SK-N-SH (cell line): ENCODE data around the gene TNFRSF4. TPM values are rescaled to one million over a fixed set of nuclear protein-coding genes. Genes with fewer than 3 reads are reported as not detected.

ENCODE experiments used
- CTCF ChIA-PET: fragments of 300-600, 350-600 bp; formaldehyde crosslinking; extraction: SDS; loops from one replicate; lab custom pipeline; 2021; lab: Yijun Ruan, JAX
- POLR2A ChIA-PET: fragments of 350-600 bp; sonication (Branson Sonifier 250); formaldehyde crosslinking; extraction: SDS; loops from one replicate; lab custom pipeline; 2020; ENCODE audit warnings: antibody characterized with exemption, inconsistent platforms; lab: Yijun Ruan, JAX
- DNase-seq: peaks from one replicate; pipeline ENCODE4 v3.0.0; 2012
- H2AFZ ChIP-seq: fragments of 200-600 bp; sonication (generic); 2 replicates; pipeline ENCODE4 v1.8.1; 2016; ENCODE audit warnings: antibody characterized with exemption, mild to moderate bottlenecking, low read depth
- H3F3A ChIP-seq: fragments of 200-600 bp; sonication (generic); replicated peaks from 2 replicates; pipeline ENCODE3; 2016; ENCODE audit warnings: antibody characterized with exemption, mild to moderate bottlenecking; ENCODE audit not compliant: insufficient read depth
- H3K27ac ChIP-seq, 2 experiments: fragments of 200-500 bp in 1 of 2; fragments of 200-600 bp in 1 of 2; sonication (Bioruptor generic) in 1 of 2; sonication (generic), shearing (Covaris generic) in 1 of 2; 2 replicates each; pipeline versions ENCODE4 v1.5.1 to v1.6.1; 2014 to 2016; ENCODE audit warnings: low read depth in 2 of 2, inconsistent platforms in 1 of 2, low read length in 1 of 2, mild to moderate bottlenecking in 1 of 2, mixed read lengths in 1 of 2
- H3K27me3 ChIP-seq: fragments of 200-600 bp; sonication (generic), shearing (Covaris generic); 2 replicates; pipeline ENCODE4 v1.6.1; 2016; ENCODE audit warnings: mixed run types; ENCODE audit not compliant: insufficient read depth
- H3K36me3 ChIP-seq, 2 experiments: fragments of 200-500 bp in 1 of 2; fragments of 200-600 bp in 1 of 2; sonication (Bioruptor generic) in 1 of 2; sonication (generic) in 1 of 2; replicated peaks in 1 of 2; 2 replicates each; pipeline versions ENCODE3 to v1.5.1; 2014 to 2016; ENCODE audit warnings: low read length in 1 of 2, mild to moderate bottlenecking in 1 of 2; ENCODE audit not compliant: insufficient read depth in 2 of 2, control insufficient read depth in 1 of 2
- H3K4me1 ChIP-seq, 2 experiments: fragments of 200-500 bp in 1 of 2; fragments of 200-600 bp in 1 of 2; sonication (Bioruptor generic) in 1 of 2; sonication (generic), shearing (Covaris generic) in 1 of 2; 2 replicates each; pipeline versions ENCODE4 v1.5.1 to v1.6.1; 2014 to 2016; ENCODE audit warnings: low read depth in 1 of 2, low read length in 1 of 2, mixed run types in 1 of 2; ENCODE audit not compliant: insufficient read depth in 2 of 2, control insufficient read depth in 1 of 2
- H3K4me2 ChIP-seq: fragments of 200-600 bp; sonication (generic), shearing (Covaris generic); 2 replicates; pipeline ENCODE4 v1.6.1; 2017; ENCODE audit warnings: mixed run types
- H3K4me3 ChIP-seq, 2 experiments: fragments of 200-500 bp in 1 of 2; fragments of 200-600 bp in 1 of 2; sonication (Bioruptor generic) in 1 of 2; sonication (generic), shearing (Covaris generic) in 1 of 2; 2 replicates each; pipeline versions ENCODE4 v1.5.1 to v1.8.1; 2014 to 2016; ENCODE audit warnings: low read depth in 2 of 2, inconsistent platforms in 1 of 2, low read length in 1 of 2, mild to moderate bottlenecking in 1 of 2, mixed read lengths in 1 of 2, moderate library complexity in 1 of 2
- H3K79me2 ChIP-seq: fragments of 200-600 bp; sonication (generic); 2 replicates; pipeline ENCODE4 v1.8.1; 2017; ENCODE audit warnings: mild to moderate bottlenecking; ENCODE audit not compliant: insufficient read depth
- H3K9ac ChIP-seq: fragments of 200-600 bp; sonication (generic); 2 replicates; pipeline ENCODE4 v1.6.1; 2017; ENCODE audit warnings: mixed run types
- H3K9me2 ChIP-seq: fragments of 200-600 bp; sonication (generic); 2 replicates; pipeline ENCODE4 v1.6.1; 2017; ENCODE audit warnings: mixed run types
- H3K9me3 ChIP-seq: fragments of 200-600 bp; sonication (generic); 2 replicates; pipeline ENCODE4 v1.6.1; 2017; ENCODE audit warnings: mixed run types, mild to moderate bottlenecking, moderate library complexity
- H4K20me1 ChIP-seq: fragments of 200-600 bp; sonication (generic); 2 replicates; pipeline ENCODE4 v1.6.1; 2017; ENCODE audit warnings: mild to moderate bottlenecking, mixed run types; ENCODE audit not compliant: insufficient read depth
- EP300 ChIP-seq, 2 experiments: IDR thresholded peaks; 2 replicates each; pipeline versions ENCODE4 v1.4.0 to v1.6.1; 2012; ENCODE audit warnings: borderline replicate concordance in 1 of 2, low read depth in 1 of 2, low read length in 1 of 2
- EZH2phosphoT487 ChIP-seq: fragments of 200-600 bp; sonication (generic); IDR thresholded peaks from 2 replicates; pipeline ENCODE4 v1.6.1; 2017; ENCODE audit warnings: low read depth, mixed run types, mild to moderate bottlenecking, antibody characterized with exemption, moderate library complexity, borderline replicate concordance
- GABPA ChIP-seq: IDR thresholded peaks from 2 replicates; pipeline ENCODE4 v1.4.0; 2012; ENCODE audit warnings: low read depth, mild to moderate bottlenecking
- GATA2 ChIP-seq: sonication (generic); formaldehyde crosslinking; IDR thresholded peaks from 2 replicates; pipeline ENCODE4 v1.5.0; 2020; ENCODE audit warnings: mild to moderate bottlenecking, missing genetic modification reagents
- NFIC ChIP-seq: IDR thresholded peaks from 2 replicates; pipeline ENCODE4 v1.4.0; 2012; ENCODE audit warnings: borderline replicate concordance
- RAD21 ChIP-seq: IDR thresholded peaks from 2 replicates; pipeline ENCODE4 v1.6.1; 2012; ENCODE audit warnings: mild to moderate bottlenecking, low read length
- SMC3 ChIP-seq: IDR thresholded peaks from 2 replicates; pipeline ENCODE4 v1.6.1; 2012; ENCODE audit warnings: low read depth, low read length, improper control_type of control experiment
- TAF1 ChIP-seq: IDR thresholded peaks from 2 replicates; pipeline ENCODE4 v1.6.1; 2012; ENCODE audit warnings: low read depth, mild to moderate bottlenecking, low read length, moderate library complexity, borderline replicate concordance
- TEAD4 ChIP-seq: IDR thresholded peaks from 2 replicates; pipeline ENCODE4 v1.4.0; 2012; ENCODE audit warnings: mild to moderate bottlenecking, borderline replicate concordance; ENCODE audit not compliant: insufficient read depth
- YY1 ChIP-seq: IDR thresholded peaks from 2 replicates; pipeline ENCODE4 v1.4.0; 2012; ENCODE audit warnings: low read depth, mild to moderate bottlenecking
- WGBS: methylation state at CpG from one replicate; pipeline ENCODE4 v1.1.6; 2017; ENCODE audit warnings: low lambda C conversion rate; 5-methylcytosine and 5-hydroxymethylcytosine counted together
- polyA plus RNA-seq, 3 experiments: library from polyadenylated mRNA; depleted of rRNA; stranded (reverse); fragments of >200 nt; gene quantifications; 2 replicates each; pipeline ENCODE4 v1.2.3, GENCODE V29; 2012
- TF ChIP-seq, protein P1 (sequence below): IDR thresholded peaks from 2 replicates; pipeline ENCODE4 v1.4.0; 2012; ENCODE audit warnings: low read depth, borderline replicate concordance
- TF ChIP-seq, protein P2 (sequence below): IDR thresholded peaks from 2 replicates; pipeline ENCODE4 v1.4.0; 2012; ENCODE audit warnings: low read depth, borderline replicate concordance
- TF ChIP-seq, protein P3 (sequence below): IDR thresholded peaks from 2 replicates; pipeline ENCODE4 v1.6.1; 2012; ENCODE audit warnings: mild to moderate bottlenecking, low read depth, low read length, moderate library complexity

TNFRSF4 gene
- polyA plus RNA-seq, 1 of the 3 experiments (the other 2 are of a cell fraction): not detected

- no peaks in the 10 kb centered on the region for H3F3A ChIP-seq
- no peaks in the 10 kb centered on the region for H3K4me1 ChIP-seq
- no peak overlapping the region for H3K27ac ChIP-seq
- POLR2A ChIA-PET: no interaction called here
- WGBS: 78% methylated on average over 5 of the region's 32 CpGs
- H4K20me1 ChIP-seq: no peaks in the 10 kb centered on the region
- H3K4me3 ChIP-seq: no peak overlapping the region
- TF ChIP-seq NFIC: no peak
- TF ChIP-seq, protein P1, sequence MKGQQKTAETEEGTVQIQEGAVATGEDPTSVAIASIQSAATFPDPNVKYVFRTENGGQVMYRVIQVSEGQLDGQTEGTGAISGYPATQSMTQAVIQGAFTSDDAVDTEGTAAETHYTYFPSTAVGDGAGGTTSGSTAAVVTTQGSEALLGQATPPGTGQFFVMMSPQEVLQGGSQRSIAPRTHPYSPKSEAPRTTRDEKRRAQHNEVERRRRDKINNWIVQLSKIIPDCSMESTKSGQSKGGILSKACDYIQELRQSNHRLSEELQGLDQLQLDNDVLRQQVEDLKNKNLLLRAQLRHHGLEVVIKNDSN: no peak
- no peak for TF ChIP-seq GATA2 (CRISPR knock-in tag)
- TF ChIP-seq SMC3: no peak
- TF ChIP-seq, all 33 proteins: peak for 0
- Histone ChIP-seq H3K27me3 (no peaks in the 10 kb centered on the region), H3K4me2 (no peak overlapping the region), H2AFZ (no peak overlapping the region), H3K79me2 (no peaks in the 10 kb centered on the region), H3K36me3 (no peaks in the 10 kb centered on the region), H3K9me3 (no peaks in the 10 kb centered on the region), H3K9me2 (no peaks in the 10 kb centered on the region), H3K9ac (no peak overlapping the region)
- CTCF ChIA-PET: interaction anchor here (0.8 kb wide), 1 partner anchor 11 kb away, joined by 3 read pairs; no protein-coding TSS in a partner anchor
- DNase-seq: no peak
These were observed 44.3 kb downstream of the TNFRSF4 start for GRCh38 chr1:1169429-1170214.

DNA sequence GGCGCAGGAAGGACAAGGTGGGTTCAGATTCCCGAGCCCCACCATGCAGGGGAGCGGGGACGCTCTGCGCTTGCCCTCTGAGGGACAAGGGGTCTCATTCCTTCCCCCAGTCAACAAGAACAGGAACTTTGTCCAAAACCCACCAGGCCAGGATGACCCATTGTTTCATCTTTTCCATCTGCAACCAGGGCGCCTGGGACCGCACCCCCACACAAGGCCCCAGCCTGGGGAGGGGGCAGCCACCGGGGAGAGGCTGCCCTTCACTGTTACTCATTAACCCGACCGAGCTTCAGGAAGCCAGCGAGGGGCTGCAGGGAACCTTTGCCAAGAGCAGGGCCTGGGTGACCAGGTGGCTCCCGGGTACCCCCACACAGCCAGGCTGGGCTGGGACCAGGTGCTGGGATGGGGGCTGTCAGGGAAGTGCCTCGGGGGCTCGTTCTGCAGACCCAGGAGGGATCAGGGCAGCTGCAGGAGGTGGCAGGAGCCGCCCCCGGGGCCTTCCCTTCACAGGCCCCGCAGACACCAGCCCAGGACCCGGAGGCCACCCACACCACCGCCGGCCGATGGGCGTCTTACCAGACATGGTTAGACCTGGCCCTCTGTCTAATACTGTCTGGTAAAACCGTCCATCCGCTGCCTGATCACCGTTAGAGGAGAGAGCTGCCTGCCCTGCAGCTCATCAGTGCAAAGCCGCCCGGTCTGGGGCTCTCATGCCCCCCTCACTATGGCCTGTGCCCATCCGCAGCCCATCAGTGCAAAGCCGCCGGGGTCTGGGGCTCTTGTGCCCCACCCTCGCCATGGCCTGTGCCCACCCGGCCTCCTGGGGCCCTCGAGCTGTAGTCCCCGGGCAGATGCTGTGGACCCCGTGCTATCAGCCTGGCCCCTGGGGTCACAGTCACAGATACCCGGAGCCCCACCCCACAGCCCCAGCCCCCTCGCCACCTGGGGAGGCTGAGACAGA lies 45.2 kb downstream of the TNFRSF4 start:
- Histone ChIP-seq H3K4me3 (no peak overlapping the region), H3K4me1 (no peaks in the 10 kb centered on the region), H2AFZ (no peak overlapping the region), H3K4me2 (no peak overlapping the region), H3K9me2 (no peaks in the 10 kb centered on the region), H3K79me2 (no peaks in the 10 kb centered on the region), H3K27me3 (no peaks in the 10 kb centered on the region), H4K20me1 (no peaks in the 10 kb centered on the region), H3K36me3 (no peaks in the 10 kb centered on the region), H3F3A (no peaks in the 10 kb centered on the region), H3K27ac (no peak overlapping the region), H3K9me3 (no peaks in the 10 kb centered on the region), H3K9ac (no peak overlapping the region)
- no peak for DNase-seq
- CTCF ChIA-PET: interaction anchor here (1.1 kb wide), 1 partner anchor 47 kb away, joined by 6 read pairs; no protein-coding TSS in a partner anchor
- WGBS: 60% methylated on average over 4 of the region's 37 CpGs
- POLR2A ChIA-PET: no interaction called here
- TF ChIP-seq, protein P2, sequence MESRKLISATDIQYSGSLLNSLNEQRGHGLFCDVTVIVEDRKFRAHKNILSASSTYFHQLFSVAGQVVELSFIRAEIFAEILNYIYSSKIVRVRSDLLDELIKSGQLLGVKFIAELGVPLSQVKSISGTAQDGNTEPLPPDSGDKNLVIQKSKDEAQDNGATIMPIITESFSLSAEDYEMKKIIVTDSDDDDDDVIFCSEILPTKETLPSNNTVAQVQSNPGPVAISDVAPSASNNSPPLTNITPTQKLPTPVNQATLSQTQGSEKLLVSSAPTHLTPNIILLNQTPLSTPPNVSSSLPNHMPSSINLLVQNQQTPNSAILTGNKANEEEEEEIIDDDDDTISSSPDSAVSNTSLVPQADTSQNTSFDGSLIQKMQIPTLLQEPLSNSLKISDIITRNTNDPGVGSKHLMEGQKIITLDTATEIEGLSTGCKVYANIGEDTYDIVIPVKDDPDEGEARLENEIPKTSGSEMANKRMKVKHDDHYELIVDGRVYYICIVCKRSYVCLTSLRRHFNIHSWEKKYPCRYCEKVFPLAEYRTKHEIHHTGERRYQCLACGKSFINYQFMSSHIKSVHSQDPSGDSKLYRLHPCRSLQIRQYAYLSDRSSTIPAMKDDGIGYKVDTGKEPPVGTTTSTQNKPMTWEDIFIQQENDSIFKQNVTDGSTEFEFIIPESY: no peak
- TF ChIP-seq YY1 (no peak), EZH2phosphoT487 (no peak), TAF1 (no peak), RAD21 (no peak), EP300 (IDR thresholded peaks at IDR 0.05; ENCODE audit: borderline replicate concordance in 1 of 2, low read depth in 1 of 2, low read length in 1 of 2) (no peak), GABPA (no peak), TEAD4 (no peak)
- TF ChIP-seq, protein P3, sequence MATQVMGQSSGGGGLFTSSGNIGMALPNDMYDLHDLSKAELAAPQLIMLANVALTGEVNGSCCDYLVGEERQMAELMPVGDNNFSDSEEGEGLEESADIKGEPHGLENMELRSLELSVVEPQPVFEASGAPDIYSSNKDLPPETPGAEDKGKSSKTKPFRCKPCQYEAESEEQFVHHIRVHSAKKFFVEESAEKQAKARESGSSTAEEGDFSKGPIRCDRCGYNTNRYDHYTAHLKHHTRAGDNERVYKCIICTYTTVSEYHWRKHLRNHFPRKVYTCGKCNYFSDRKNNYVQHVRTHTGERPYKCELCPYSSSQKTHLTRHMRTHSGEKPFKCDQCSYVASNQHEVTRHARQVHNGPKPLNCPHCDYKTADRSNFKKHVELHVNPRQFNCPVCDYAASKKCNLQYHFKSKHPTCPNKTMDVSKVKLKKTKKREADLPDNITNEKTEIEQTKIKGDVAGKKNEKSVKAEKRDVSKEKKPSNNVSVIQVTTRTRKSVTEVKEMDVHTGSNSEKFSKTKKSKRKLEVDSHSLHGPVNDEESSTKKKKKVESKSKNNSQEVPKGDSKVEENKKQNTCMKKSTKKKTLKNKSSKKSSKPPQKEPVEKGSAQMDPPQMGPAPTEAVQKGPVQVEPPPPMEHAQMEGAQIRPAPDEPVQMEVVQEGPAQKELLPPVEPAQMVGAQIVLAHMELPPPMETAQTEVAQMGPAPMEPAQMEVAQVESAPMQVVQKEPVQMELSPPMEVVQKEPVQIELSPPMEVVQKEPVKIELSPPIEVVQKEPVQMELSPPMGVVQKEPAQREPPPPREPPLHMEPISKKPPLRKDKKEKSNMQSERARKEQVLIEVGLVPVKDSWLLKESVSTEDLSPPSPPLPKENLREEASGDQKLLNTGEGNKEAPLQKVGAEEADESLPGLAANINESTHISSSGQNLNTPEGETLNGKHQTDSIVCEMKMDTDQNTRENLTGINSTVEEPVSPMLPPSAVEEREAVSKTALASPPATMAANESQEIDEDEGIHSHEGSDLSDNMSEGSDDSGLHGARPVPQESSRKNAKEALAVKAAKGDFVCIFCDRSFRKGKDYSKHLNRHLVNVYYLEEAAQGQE: no peak
- TF ChIP-seq, protein P1: no peak
